Mesenchymal stem cell (in vitro differentiated cells and primary cell): ENCODE results near the gene PCDHGA1.

Experiments
- DNase-seq: peaks from one replicate; pipeline ENCODE4 v3.0.0-alpha.2; 2013
- H2AFZ ChIP-seq: one replicate; pipeline ENCODE4 v1.6.1; 2013; ENCODE audit warnings: low read depth, mild to moderate bottlenecking, control low read depth, inconsistent platforms, low read length, moderate library complexity
- H2AK5ac ChIP-seq: 2 replicates; pipeline ENCODE4 v1.6.1; 2013; ENCODE audit warnings: low read length, moderate library complexity, mild to moderate bottlenecking, inconsistent platforms; ENCODE audit not compliant: severe bottlenecking
- H2BK120ac ChIP-seq: one replicate; pipeline ENCODE4 v1.6.1; 2013; ENCODE audit warnings: low read depth, mild to moderate bottlenecking, inconsistent platforms, low read length, moderate library complexity
- H2BK12ac ChIP-seq, 2 experiments: one replicate each; pipeline ENCODE4 v1.6.1; 2013; ENCODE audit warnings: inconsistent platforms in 2 of 2, low read length in 2 of 2, mild to moderate bottlenecking in 2 of 2, moderate library complexity in 2 of 2, control low read depth in 1 of 2
- H2BK15ac ChIP-seq: one replicate; pipeline ENCODE4 v1.6.1; 2013; ENCODE audit warnings: mild to moderate bottlenecking, low read depth, inconsistent platforms; ENCODE audit not compliant: poor library complexity, severe bottlenecking
- H2BK5ac ChIP-seq: 2 replicates; pipeline ENCODE4 v1.6.1; 2013; ENCODE audit warnings: low read depth, mild to moderate bottlenecking, low read length, control low read depth, inconsistent platforms; ENCODE audit not compliant: poor library complexity, severe bottlenecking
- H3K14ac ChIP-seq, 2 experiments: one replicate each; pipeline ENCODE4 v1.6.1; 2013; ENCODE audit warnings: inconsistent platforms in 2 of 2, low read length in 2 of 2, control low read depth in 1 of 2, mild to moderate bottlenecking in 1 of 2, moderate library complexity in 1 of 2
- H3K18ac ChIP-seq, 2 experiments: one replicate each; pipeline ENCODE4 v1.6.1; 2013; ENCODE audit warnings: inconsistent platforms in 2 of 2, low read length in 2 of 2, control low read depth in 1 of 2, low read depth in 1 of 2, mild to moderate bottlenecking in 1 of 2
- H3K23ac ChIP-seq, 2 experiments: one replicate each; pipeline ENCODE4 v1.6.1; 2013; ENCODE audit warnings: inconsistent platforms in 2 of 2, low read length in 2 of 2, mild to moderate bottlenecking in 2 of 2, moderate library complexity in 2 of 2, control low read depth in 1 of 2
- H3K27ac ChIP-seq: 2 replicates; pipeline ENCODE4 v1.5.1; 2013; ENCODE audit warnings: mild to moderate bottlenecking, moderate library complexity, low read length, control low read depth, inconsistent platforms; ENCODE audit not compliant: poor library complexity, severe bottlenecking
- H3K27me3 ChIP-seq, 2 experiments: 2 replicates each; pipeline versions ENCODE4 v1.6.1 to v1.7.0; 2013; ENCODE audit warnings: low read length in 2 of 2, mild to moderate bottlenecking in 2 of 2, moderate library complexity in 2 of 2, control low read depth in 1 of 2, inconsistent platforms in 1 of 2; ENCODE audit not compliant: control insufficient read depth in 1 of 2, insufficient read depth in 1 of 2
- H3K36me3 ChIP-seq, 2 experiments: 2 replicates each; pipeline versions ENCODE4 v1.6.1 to v1.7.0; 2013; ENCODE audit warnings: low read length in 2 of 2, control low read depth in 1 of 2, inconsistent platforms in 1 of 2, low read depth in 1 of 2, mild to moderate bottlenecking in 1 of 2; ENCODE audit not compliant: insufficient read depth in 2 of 2, control insufficient read depth in 1 of 2
- H3K4ac ChIP-seq, 2 experiments: one replicate each; pipeline ENCODE4 v1.6.1; 2013; ENCODE audit warnings: inconsistent platforms in 2 of 2, low read length in 2 of 2, mild to moderate bottlenecking in 2 of 2, moderate library complexity in 2 of 2, control low read depth in 1 of 2, low read depth in 1 of 2
- H3K4me1 ChIP-seq: 2 replicates; pipeline ENCODE4 v1.6.1; 2013; ENCODE audit warnings: low read depth, low read length, control low read depth; ENCODE audit not compliant: control insufficient read depth, insufficient read depth
- H3K4me2 ChIP-seq: 2 replicates; pipeline ENCODE4 v1.6.1; 2013; ENCODE audit warnings: low read length, mild to moderate bottlenecking, inconsistent platforms; ENCODE audit not compliant: poor library complexity, severe bottlenecking
- H3K4me3 ChIP-seq, 2 experiments: 2 replicates each; pipeline versions ENCODE4 v1.5.1 to v1.7.0; 2013; ENCODE audit warnings: low read length in 2 of 2, mild to moderate bottlenecking in 2 of 2, control low read depth in 1 of 2, low read depth in 1 of 2; ENCODE audit not compliant: insufficient read depth in 1 of 2
- H3K79me1 ChIP-seq: replicated peaks from 2 replicates; pipeline ENCODE4 v1.6.1; 2013; ENCODE audit warnings: mild to moderate bottlenecking, control low read depth, low read length, inconsistent platforms; ENCODE audit not compliant: poor library complexity, severe bottlenecking
- H3K9ac ChIP-seq: 2 replicates; pipeline ENCODE4 v1.7.0; 2013; ENCODE audit warnings: mild to moderate bottlenecking, low read length, moderate library complexity
- H3K9me3 ChIP-seq: 2 replicates; pipeline ENCODE4 v1.7.0; 2013; ENCODE audit warnings: mild to moderate bottlenecking, low read length; ENCODE audit not compliant: control insufficient read depth
- H4K8ac ChIP-seq: one replicate; pipeline ENCODE4 v1.6.1; 2013; ENCODE audit warnings: inconsistent platforms, mild to moderate bottlenecking, low read length, moderate library complexity
- H4K91ac ChIP-seq: one replicate; pipeline ENCODE4 v1.6.1; 2013; ENCODE audit warnings: mild to moderate bottlenecking, low read length, inconsistent platforms
- WGBS: methylation state at CpG from one replicate; pipeline ENCODE4 v1.1.7; 2013; ENCODE audit warnings: mixed read lengths; 5-methylcytosine and 5-hydroxymethylcytosine counted together

Gene PCDHGA1

GRCh38 chr5:141518618-141519015, 188.3 kb downstream of the PCDHGA1 start:
- no peak overlapping the region for H4K8ac ChIP-seq
- WGBS = no CpG with 5 or more reads among the region's 1 CpG

GRCh38 chr5:141519605-141520565, 189.6 kb downstream of the PCDHGA1 start:
- H3K4me1 ChIP-seq = peaks cover 23% of the 10 kb centered on the region
- peak overlapping the region; percentile 15 for H4K91ac ChIP-seq
- WGBS = 91% methylated on average over 1 of the region's 3 CpGs

More at GRCh38 chr5:141518618-141519015, 188.3 kb downstream of the PCDHGA1 start:
- Histone ChIP-seq H2AK5ac (no peak overlapping the region), H3K18ac (peak overlapping the region; percentile 52 to 94), H3K79me1 (peaks cover 21% of the 10 kb centered on the region), H3K4me2 (no peak overlapping the region), H2BK120ac (no peak overlapping the region), H3K4me1 (peaks cover 29% of the 10 kb centered on the region), H3K9me3 (no peaks in the 10 kb centered on the region), H2BK5ac (no peak overlapping the region), H3K9ac (no peak overlapping the region), H2BK15ac (no peak overlapping the region), H3K4ac (peak overlapping the region in 1 of 2 experiments; percentile 54), H2AFZ (no peak overlapping the region), H4K91ac (no peak overlapping the region), H3K14ac (peak overlapping the region in 1 of 2 experiments; percentile 56), H3K23ac (no peak overlapping the region), H3K36me3 (peaks cover 14 to 52% of the 10 kb centered on the region in 2 experiments), H3K27me3 (no peaks in the 10 kb centered on the region), H3K4me3 (no peak overlapping the region), H2BK12ac (peak overlapping the region; percentile 7 to 89), H3K27ac (no peak overlapping the region)
- peak; percentile 27 for DNase-seq

GRCh38 chr5:141521244-141521781, 191.0 kb downstream of the PCDHGA1 start:
- Histone ChIP-seq H3K4ac (peak overlapping the region; percentile 17 to 57), H3K9ac (peak overlapping the region; percentile 85), H3K4me2 (no peak overlapping the region), H3K4me1 (peaks cover 17% of the 10 kb centered on the region), H4K91ac (no peak overlapping the region), H3K18ac (peak overlapping the region; percentile 39 to 87), H2BK120ac (no peak overlapping the region), H3K27me3 (no peaks in the 10 kb centered on the region), H4K8ac (peak overlapping the region; percentile 38), H3K23ac (no peak overlapping the region), H3K14ac (no peak overlapping the region), H2AK5ac (peak overlapping the region; percentile 88), H3K4me3 (peak overlapping the region in 1 of 2 experiments; percentile 20), H2BK12ac (peak overlapping the region in 1 of 2 experiments; percentile 32), H3K79me1 (peaks cover 27% of the 10 kb centered on the region), H2BK15ac (no peak overlapping the region), H3K27ac (peak overlapping the region; percentile 92), H3K9me3 (no peaks in the 10 kb centered on the region), H3K36me3 (peaks cover 15 to 48% of the 10 kb centered on the region in 2 experiments), H2AFZ (no peak overlapping the region), H2BK5ac (peak overlapping the region; percentile 79)
- DNase-seq = peak; percentile 99
- 0% methylated on average over 2 of the region's 2 CpGs for WGBS

More at GRCh38 chr5:141519605-141520565, 189.6 kb downstream of the PCDHGA1 start:
- H2AK5ac ChIP-seq = peak overlapping the region; percentile 3
- H3K4ac ChIP-seq = peak overlapping the region; percentile 24 to 76
- H2BK120ac ChIP-seq = peak overlapping the region; percentile 59
- H4K8ac ChIP-seq = no peak overlapping the region
- DNase-seq = peak; percentile 42
- no peak overlapping the region for H2AFZ ChIP-seq
- no peaks in the 10 kb centered on the region for H3K9me3 ChIP-seq
- peaks cover 18 to 55% of the 10 kb centered on the region in 2 experiments for H3K36me3 ChIP-seq
- H3K14ac ChIP-seq = no peak overlapping the region
- peaks cover 27% of the 10 kb centered on the region for H3K79me1 ChIP-seq
- no peak overlapping the region for H3K23ac ChIP-seq
- peak overlapping the region; percentile 85 for H3K27ac ChIP-seq
- H3K27me3 ChIP-seq = no peaks in the 10 kb centered on the region
- no peak overlapping the region for H2BK15ac ChIP-seq
- H2BK12ac ChIP-seq = peak overlapping the region; percentile 79 to 98
- peak overlapping the region; percentile 44 for H3K9ac ChIP-seq
- H3K4me3 ChIP-seq = no peak overlapping the region
- H3K18ac ChIP-seq = peak overlapping the region; percentile 48 to 62
- no peak overlapping the region for H3K4me2 ChIP-seq
- no peak overlapping the region for H2BK5ac ChIP-seq

GRCh38 chr5:141522301-141522700, 192.0 kb downstream of the PCDHGA1 start:
- H2AFZ ChIP-seq = no peak overlapping the region
- H3K9me3 ChIP-seq = no peaks in the 10 kb centered on the region
- H3K9ac ChIP-seq = peak overlapping the region; percentile 85
- H3K4me2 ChIP-seq = no peak overlapping the region
- peaks cover 25% of the 10 kb centered on the region for H3K79me1 ChIP-seq
- no peak overlapping the region for H3K4ac ChIP-seq
- no peak overlapping the region for H3K23ac ChIP-seq
- no peaks in the 10 kb centered on the region for H3K27me3 ChIP-seq
- peak overlapping the region in 1 of 2 experiments; percentile 20 for H3K4me3 ChIP-seq
- peaks cover 12% of the 10 kb centered on the region for H3K4me1 ChIP-seq
- no peak overlapping the region for H3K14ac ChIP-seq
- peak overlapping the region in 1 of 2 experiments; percentile 71 for H3K18ac ChIP-seq
- peak overlapping the region; percentile 92 for H3K27ac ChIP-seq
- H3K36me3 ChIP-seq = peaks cover 15 to 48% of the 10 kb centered on the region in 2 experiments
- H2BK12ac ChIP-seq = peak overlapping the region; percentile 29 to 71
- no peak overlapping the region for H2AK5ac ChIP-seq
- no CpG with 5 or more reads among the region's 2 CpGs for WGBS
- no peak overlapping the region for H2BK15ac ChIP-seq
- no peak overlapping the region for H2BK5ac ChIP-seq
- no peak overlapping the region for H2BK120ac ChIP-seq
- no peak overlapping the region for H4K91ac ChIP-seq
- peak; percentile 59 for DNase-seq
- no peak overlapping the region for H4K8ac ChIP-seq
